Kidney (tissue), 14 donors: ENCODE measurements around the gene IL1B. TPM values are rescaled to one million over a fixed set of nuclear protein-coding genes. Genes with fewer than 3 reads are reported as not detected.

Experiments
- DNase-seq, 5 donors: peaks; one replicate each; pipeline ENCODE4 v3.0.0-alpha.2; 2013 to 2020
- FAIRE-seq: peaks from 2 replicates; lab custom pipeline; 2012; peaks lifted over from hg19 to GRCh38; lab: Jason Lieb, UNC
- H3K27ac ChIP-seq, 2 donors: one replicate each; pipeline ENCODE4 v1.7.0; 2013; ENCODE audit warnings: low read depth in 2 of 2, low read length in 2 of 2, inconsistent platforms in 1 of 2
- H3K27me3 ChIP-seq: one replicate; pipeline ENCODE4 v1.7.1; 2013; ENCODE audit warnings: low read length, inconsistent platforms; ENCODE audit not compliant: control insufficient read depth, insufficient read depth
- H3K36me3 ChIP-seq, 3 donors: one replicate each; pipeline versions ENCODE4 v1.7.0 to v1.7.1; 2013; ENCODE audit warnings: low read length in 3 of 3, control low read depth in 1 of 3, inconsistent platforms in 1 of 3; ENCODE audit not compliant: insufficient read depth in 3 of 3, control insufficient read depth in 2 of 3
- H3K4me1 ChIP-seq, 3 donors: one replicate each; pipeline versions ENCODE4 v1.7.0 to v1.7.1; 2013; ENCODE audit warnings: low read length in 3 of 3, inconsistent platforms in 1 of 3, low read depth in 1 of 3; ENCODE audit not compliant: control insufficient read depth in 2 of 3, insufficient read depth in 2 of 3
- H3K4me3 ChIP-seq, 3 donors: one replicate each; pipeline versions ENCODE4 v1.7.0 to v1.8.1; 2013; ENCODE audit warnings: low read length in 3 of 3, control low read depth in 1 of 3, inconsistent platforms in 1 of 3
- H3K9ac ChIP-seq, 3 donors: one replicate each; pipeline versions ENCODE4 v1.7.0 to v1.7.1; 2013; ENCODE audit warnings: low read length in 3 of 3, control low read depth in 1 of 3, inconsistent platforms in 1 of 3
- H3K9me3 ChIP-seq, 3 donors: one replicate each; pipeline versions ENCODE4 v1.7.0 to v1.7.1; 2013; ENCODE audit warnings: low read length in 3 of 3, control low read depth in 1 of 3, inconsistent platforms in 1 of 3; ENCODE audit not compliant: control insufficient read depth in 2 of 3, insufficient read depth in 1 of 3
- intact Hi-C: fragments of 100-400 bp; cut with DNase I; formaldehyde crosslinking; loops from one replicate; pipeline ENCODE4 v1.11.1; 2022
- polyA plus RNA-seq: library from polyadenylated mRNA; stranded (reverse); fragments of 350-450 nt; fragmentation: Illumina TruSeq; extraction: RNeasy Lipid Tissue Mini Kit (QIAGEN cat#74804); gene quantifications from one replicate; pipeline ENCODE4 v1.2.3, GENCODE V29; 2014; ENCODE audit warnings: low read depth, low replicate concordance; ENCODE audit not compliant: insufficient read depth
- total RNA-seq: library from RNA; stranded (reverse); fragmentation: NEBNext Ultra II Directional; extraction: Animal tissue kit (Norgen Biotek cat#: 25700); gene quantifications from one replicate; pipeline ENCODE4 v1.2.1, GENCODE V29; 2021
- TF ChIP-seq, protein P1 (sequence below): IDR thresholded peaks from 3 replicates; pipeline ENCODE4 v1.5.1; 2012; ENCODE audit warnings: mild to moderate bottlenecking, moderate library complexity, borderline replicate concordance; ENCODE audit not compliant: insufficient read depth; ENCODE audit errors: extremely low read depth
- donor health status: control.
- donor health status: control.
- donor health status: control.
- donor health status: control.
- donor health status: control.
- donor health status: DM: yes; HTN: yes; CAD: no.
- donor health status: Normal renal cell carcinoma (clear cell type).

IL1B gene
- total and polyA plus RNA-seq, 2 donors from 2014 or later = 0.56 to 2.9 TPM

DNA sequence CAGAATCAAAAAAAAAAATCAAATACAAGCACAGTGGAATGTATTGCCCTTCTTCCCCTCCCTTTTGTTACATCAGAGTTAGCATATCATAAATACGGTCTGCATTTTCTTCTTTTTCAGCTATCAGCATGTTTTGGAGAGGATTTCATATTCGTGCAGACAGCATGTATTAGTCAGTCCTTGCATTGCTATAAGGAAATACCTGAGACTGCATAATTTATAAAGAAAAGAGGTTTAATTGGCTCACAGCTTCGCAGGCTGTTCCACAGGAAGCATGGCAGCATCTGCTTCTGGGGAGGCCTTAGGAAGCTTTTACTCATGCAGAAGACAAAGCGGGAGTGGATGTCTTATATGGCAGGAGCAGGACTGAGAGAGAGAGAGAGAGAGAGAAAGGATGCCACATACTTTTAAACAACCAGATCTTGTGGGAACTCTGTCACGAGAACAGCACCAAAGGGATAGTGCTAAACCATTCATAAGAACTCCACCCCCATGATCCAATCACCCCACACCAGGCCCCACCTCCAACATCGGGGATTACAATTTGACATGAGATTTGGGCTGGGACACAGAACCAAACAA, 8.9 kb downstream of the IL1B start:
- Histone ChIP-seq H3K36me3 (no peaks in the 10 kb centered on the region), H3K27ac (no peak overlapping the region), H3K4me1 (peaks cover 0 to 7% (median 6%) of the 10 kb centered on the region in 3 donors), H3K4me3 (no peak overlapping the region), H3K9ac (no peak overlapping the region), H3K9me3 (no peaks in the 10 kb centered on the region), H3K27me3 (no peaks in the 10 kb centered on the region)
- TF ChIP-seq, protein P1, sequence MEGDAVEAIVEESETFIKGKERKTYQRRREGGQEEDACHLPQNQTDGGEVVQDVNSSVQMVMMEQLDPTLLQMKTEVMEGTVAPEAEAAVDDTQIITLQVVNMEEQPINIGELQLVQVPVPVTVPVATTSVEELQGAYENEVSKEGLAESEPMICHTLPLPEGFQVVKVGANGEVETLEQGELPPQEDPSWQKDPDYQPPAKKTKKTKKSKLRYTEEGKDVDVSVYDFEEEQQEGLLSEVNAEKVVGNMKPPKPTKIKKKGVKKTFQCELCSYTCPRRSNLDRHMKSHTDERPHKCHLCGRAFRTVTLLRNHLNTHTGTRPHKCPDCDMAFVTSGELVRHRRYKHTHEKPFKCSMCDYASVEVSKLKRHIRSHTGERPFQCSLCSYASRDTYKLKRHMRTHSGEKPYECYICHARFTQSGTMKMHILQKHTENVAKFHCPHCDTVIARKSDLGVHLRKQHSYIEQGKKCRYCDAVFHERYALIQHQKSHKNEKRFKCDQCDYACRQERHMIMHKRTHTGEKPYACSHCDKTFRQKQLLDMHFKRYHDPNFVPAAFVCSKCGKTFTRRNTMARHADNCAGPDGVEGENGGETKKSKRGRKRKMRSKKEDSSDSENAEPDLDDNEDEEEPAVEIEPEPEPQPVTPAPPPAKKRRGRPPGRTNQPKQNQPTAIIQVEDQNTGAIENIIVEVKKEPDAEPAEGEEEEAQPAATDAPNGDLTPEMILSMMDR = no peak
- intact Hi-C loops = no loop called here
- DNase-seq (no peak), FAIRE-seq (no peak)

DNA sequence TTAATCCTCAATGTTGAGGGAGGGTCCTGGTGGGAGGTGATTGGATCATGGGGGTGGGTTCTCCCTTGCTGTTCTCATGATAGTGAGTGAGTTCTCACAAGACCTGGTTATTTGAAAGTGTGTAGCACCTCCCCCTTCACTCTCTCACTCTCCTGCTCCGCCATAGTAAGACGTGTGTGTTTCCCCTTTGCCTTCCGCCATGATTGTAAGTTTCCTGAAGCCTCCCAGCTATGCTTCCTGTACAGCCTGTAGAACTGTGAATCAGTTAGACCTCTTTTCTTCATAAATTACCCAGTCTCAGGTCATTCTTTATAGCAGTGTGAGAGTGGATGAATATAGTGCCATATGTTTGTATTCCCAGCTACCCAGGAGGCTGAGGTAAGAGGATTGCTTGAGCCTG, 9.6 kb downstream of the IL1B start:
- no peaks in the 10 kb centered on the region for H3K9me3 ChIP-seq
- H3K27ac ChIP-seq = no peak overlapping the region
- FAIRE-seq (no peak), DNase-seq (no peak)
- H3K4me1 ChIP-seq = peaks cover 0 to 6% (median 5%) of the 10 kb centered on the region in 3 donors
- no peaks in the 10 kb centered on the region for H3K36me3 ChIP-seq
- no peak overlapping the region for H3K4me3 ChIP-seq
- H3K9ac ChIP-seq = no peak overlapping the region
- no peaks in the 10 kb centered on the region for H3K27me3 ChIP-seq
- TF ChIP-seq, protein P1 = no peak
- intact Hi-C loops = no loop called here

DNA sequence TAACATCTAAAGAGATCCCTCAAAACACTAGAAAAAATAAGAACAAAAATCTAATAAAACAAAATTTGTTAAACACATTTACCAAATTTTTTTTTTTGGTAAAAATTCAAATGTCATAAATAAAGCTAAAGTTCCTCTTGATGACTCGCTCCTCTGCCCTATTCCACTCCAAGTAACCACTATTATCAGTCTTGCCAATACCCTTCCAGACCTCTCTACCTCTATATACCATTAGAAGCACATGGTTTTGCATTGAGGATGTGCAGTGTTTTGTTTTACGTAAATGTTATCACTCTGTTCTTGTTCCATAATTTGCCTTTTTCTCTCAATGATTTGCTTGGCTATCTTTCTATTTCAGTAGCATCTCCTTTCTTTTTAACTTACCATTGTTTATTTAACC, 10.9 kb downstream of the IL1B start:
- DNase-seq (no peak), FAIRE-seq (no peak)
- Histone ChIP-seq H3K9me3 (no peaks in the 10 kb centered on the region), H3K9ac (no peak overlapping the region), H3K27me3 (no peaks in the 10 kb centered on the region), H3K27ac (no peak overlapping the region), H3K36me3 (no peaks in the 10 kb centered on the region), H3K4me1 (no peaks in the 10 kb centered on the region), H3K4me3 (no peak overlapping the region)
- intact Hi-C loops = no loop called here
- TF ChIP-seq, protein P1 = no peak

DNA sequence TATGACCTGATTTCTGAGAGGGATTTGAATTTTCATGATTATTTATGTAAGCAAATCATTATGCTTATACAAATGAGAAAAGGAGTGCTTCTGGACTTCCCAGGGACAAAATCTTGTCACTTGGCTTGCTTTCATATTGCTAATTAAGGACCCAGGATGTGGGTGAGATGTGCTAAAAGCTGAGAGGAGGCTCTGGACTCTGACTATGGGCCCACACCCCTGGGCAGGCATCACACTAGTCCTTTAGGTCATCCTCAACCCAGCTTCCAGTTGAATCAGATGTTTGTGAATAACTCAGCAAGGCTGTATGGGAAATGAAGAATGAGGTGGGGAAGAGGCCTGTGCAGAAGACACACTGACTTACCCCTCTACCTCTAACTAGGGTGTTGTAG, 11.9 kb downstream of the IL1B start:
- H3K4me1 ChIP-seq = no peaks in the 10 kb centered on the region
- H3K4me3 ChIP-seq = no peak overlapping the region
- intact Hi-C loops = no loop called here
- no peaks in the 10 kb centered on the region for H3K27me3 ChIP-seq
- H3K36me3 ChIP-seq = no peaks in the 10 kb centered on the region
- no peak overlapping the region for H3K27ac ChIP-seq
- H3K9ac ChIP-seq = no peak overlapping the region
- no peak for FAIRE-seq
- H3K9me3 ChIP-seq = no peaks in the 10 kb centered on the region
- TF ChIP-seq, protein P1 = no peak
- no peak for DNase-seq
